HG02642 (cell line): ENCODE data around the gene RNASEH2A.

Source experiments
- ATAC-seq: cut with Tn5 transposase; IDR thresholded peaks from one replicate; pipeline ENCODE4 v1.9.1; 2021; ENCODE audit warnings: mild to moderate bottlenecking; ENCODE audit not compliant: unreplicated experiment, poor library complexity

RNASEH2A gene

GRCh38 chr19:12806242-12807081, at the start of gene RNASEH2A:
Gene RNASEH2A (plus strand): TSS chr19:12806584. CDS start chr19:12806674, 90 bp downstream.
- peak; percentile 80 for ATAC-seq

GRCh38 chr19:12757544-12758274, 48.7 kb upstream of the RNASEH2A start:
- ATAC-seq = peak; percentile 51

- ATAC-seq = no peak
Measured at GRCh38 chr19:12759686-12760085, 46.7 kb upstream of the RNASEH2A start.

- no peak for ATAC-seq
Measured at GRCh38 chr19:12763100-12763499, 43.3 kb upstream of the RNASEH2A start.

GRCh38 chr19:12764698-12765097, 41.7 kb upstream of the RNASEH2A start:
- ATAC-seq = no peak

- ATAC-seq = peak; percentile 62
Measured at GRCh38 chr19:12766051-12766521, 40.3 kb upstream of the RNASEH2A start.

- no peak for ATAC-seq
Measured at GRCh38 chr19:12767150-12767549, 39.2 kb upstream of the RNASEH2A start.

- no peak for ATAC-seq
Measured at GRCh38 chr19:12767666-12768065, 38.7 kb upstream of the RNASEH2A start.

GRCh38 chr19:12769689-12770088, 36.7 kb upstream of the RNASEH2A start:
- ATAC-seq = no peak

GRCh38 chr19:12770922-12771321, 35.5 kb upstream of the RNASEH2A start:
- no peak for ATAC-seq

- no peak for ATAC-seq
Measured at GRCh38 chr19:12772323-12772722, 34.1 kb upstream of the RNASEH2A start.

- no peak for ATAC-seq
Measured at GRCh38 chr19:12773571-12773970, 32.8 kb upstream of the RNASEH2A start.

GRCh38 chr19:12774588-12775555, 31.5 kb upstream of the RNASEH2A start, which contains the start of gene HOOK2:
Gene HOOK2 (minus strand): TSS chr19:12775552. CDS start chr19:12775449, 103 bp downstream.
- peak; percentile 7 for ATAC-seq

GRCh38 chr19:12777217-12778016, 29.0 kb upstream of the RNASEH2A start:
- ATAC-seq = peak; percentile 34

GRCh38 chr19:12778017-12778904, 28.1 kb upstream of the RNASEH2A start:
- no peak for ATAC-seq

GRCh38 chr19:12778905-12779161, 27.6 kb upstream of the RNASEH2A start:
- no peak for ATAC-seq

GRCh38 chr19:12779162-12779993, 27.0 kb upstream of the RNASEH2A start:
- ATAC-seq = no peak

- ATAC-seq = no peak
Measured at GRCh38 chr19:12782174-12782423, 24.3 kb upstream of the RNASEH2A start.
